NCI-H526 (cell line): ENCODE measurements around the gene PIR.
A peak's percentile ranks its signal among the peaks of the same experiment; 100 is the strongest.

Source experiments
- DNase-seq, 2 experiments: peaks; one replicate each; lab custom pipeline; 2025; lab: John Stamatoyannopoulos, UW

PIR gene

GRCh38 chrX:15483891-15484290 lies 9.2 kb downstream of the PIR start:
- DNase-seq = no peak

DNA sequence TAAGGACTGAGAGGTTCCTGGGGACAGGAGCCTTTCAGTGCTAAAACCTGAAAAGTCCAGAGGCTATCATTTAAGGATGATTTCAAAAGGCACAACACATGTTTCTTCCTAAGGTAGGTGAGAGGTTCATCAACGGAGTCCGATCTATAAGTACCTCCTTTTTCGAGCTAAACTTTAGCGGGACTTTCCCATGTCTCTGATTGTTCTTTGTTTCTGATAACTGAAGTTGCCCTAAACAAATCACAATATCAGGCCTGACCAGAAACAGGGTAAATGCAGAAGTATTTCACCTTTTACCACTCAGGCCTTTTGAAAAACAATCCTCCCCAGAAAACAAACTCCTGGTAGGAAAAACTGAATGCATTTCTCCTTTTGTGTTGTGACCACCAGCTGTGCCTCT lies 17.6 kb downstream of the PIR start:
- DNase-seq = no peak

DNA sequence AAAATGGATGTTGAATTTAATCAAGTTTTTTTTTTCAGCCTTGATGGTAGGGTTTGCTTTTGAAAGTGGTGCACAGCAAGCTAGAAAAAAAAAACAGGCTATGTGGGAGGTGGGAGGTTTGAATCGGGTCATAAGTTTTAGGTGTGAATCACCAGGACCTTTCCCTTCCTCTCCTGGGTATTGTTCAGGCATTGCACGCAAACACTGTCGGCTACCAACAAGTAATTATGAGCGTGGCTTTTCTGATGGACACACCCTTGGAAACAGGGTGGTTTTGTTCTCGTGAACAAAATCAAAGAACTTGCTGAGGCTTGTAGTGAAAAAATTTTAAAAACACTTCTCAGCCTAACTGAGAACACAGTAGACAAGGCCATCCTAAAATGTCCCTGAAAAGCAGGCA lies 18.1 kb downstream of the PIR start:
- no peak for DNase-seq

DNA sequence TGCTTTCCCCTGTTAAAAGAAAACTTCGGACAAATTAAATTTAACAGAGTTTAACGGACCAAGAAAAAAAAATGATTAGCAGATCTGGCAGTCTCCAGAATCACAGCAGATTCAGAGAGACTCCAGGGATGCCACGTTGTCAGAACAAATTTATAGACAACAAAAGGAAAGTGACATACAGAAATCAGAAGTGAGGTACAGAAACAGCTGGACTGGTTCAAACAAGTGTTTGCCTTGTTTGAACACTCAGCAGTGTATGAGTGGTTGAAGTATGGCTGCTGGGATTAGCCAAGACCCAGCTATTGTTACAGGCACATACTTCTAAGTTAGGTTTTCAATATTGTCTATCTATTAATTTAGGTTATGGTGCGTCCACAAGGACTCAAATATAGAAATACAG lies 19.1 kb downstream of the PIR start:
- no peak for DNase-seq

DNA sequence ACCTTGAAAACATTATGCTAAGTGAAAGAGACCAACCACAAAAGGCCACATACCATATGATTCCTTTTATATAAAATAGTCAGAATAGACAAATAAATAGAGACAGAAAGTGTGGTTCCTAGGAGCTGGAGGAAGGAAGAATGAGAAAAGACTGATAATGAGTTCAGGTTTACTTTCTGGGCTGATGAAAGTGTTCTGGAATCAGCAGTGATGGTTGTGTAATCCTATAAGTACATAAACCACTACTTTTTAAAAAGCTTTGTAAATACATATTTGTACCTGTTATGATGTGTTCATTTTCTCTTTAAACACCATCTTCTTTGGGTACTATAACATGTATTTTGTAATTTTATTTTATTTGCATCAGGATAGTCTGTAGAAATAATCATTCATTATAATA lies 20.6 kb downstream of the PIR start:
- no peak for DNase-seq

DNA sequence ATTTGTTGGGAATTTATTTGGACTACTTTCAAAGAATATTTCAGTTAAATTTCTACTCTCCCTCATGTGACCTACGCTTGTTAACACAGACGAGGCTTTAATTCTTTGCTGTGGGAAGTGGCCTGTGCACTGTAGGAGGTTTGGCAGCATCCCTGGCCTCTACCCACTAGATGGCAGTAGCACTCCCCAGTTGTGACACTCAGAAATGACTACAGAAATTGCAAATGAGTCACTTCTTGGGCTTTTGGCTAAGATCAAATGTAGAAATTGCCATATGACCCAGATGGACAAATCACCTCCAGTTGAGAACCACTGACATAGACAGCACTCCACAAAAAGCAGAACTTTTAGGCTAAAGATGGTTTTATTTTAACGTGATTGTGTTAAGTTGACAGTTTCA lies 22.1 kb downstream of the PIR start:
- DNase-seq = peak; percentile 15 to 78

- DNase-seq = no peak
Measured at GRCh38 chrX:15469613-15470012, 23.5 kb downstream of the PIR start.

- peak in 1 of 2 experiments; percentile 64 for DNase-seq
Measured at GRCh38 chrX:15468036-15468435, 25.1 kb downstream of the PIR start.

DNA sequence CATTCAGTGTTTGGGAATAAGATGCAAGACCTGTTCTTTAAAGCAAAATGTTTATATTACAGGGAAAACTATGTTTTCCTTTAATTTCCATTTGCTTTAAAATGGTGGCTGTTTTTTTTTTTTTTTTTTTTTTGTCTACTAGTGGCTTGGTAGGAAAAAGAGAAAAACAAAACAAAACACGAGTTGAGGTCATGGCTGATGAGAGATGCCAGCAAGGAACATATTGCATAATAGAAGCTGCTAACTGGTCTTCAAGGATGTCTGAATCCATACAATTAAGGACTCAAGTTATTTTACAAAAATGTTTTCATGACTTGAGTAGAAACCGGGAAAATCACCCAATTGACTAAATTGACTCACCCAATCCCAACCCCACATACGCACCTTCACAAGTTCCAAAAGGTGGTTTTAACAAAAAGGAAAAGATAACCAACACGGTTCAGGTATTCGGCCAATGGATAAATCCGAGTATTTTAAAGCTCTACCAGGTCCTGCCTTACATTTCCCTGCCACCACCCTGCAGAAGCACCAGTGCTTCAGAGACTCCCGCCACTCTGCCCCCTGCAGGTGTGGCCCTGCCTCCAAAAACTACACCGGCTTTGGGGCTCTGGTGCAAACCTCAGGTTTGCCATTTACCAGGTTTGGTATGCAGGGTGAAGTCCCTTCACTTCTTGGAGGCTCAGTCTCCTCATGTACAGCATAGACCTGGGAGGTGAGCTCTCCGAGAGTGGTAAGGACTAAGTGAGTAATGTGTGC lies 27.1 kb downstream of the PIR start:
- DNase-seq = peak; percentile 7 to 13

DNA sequence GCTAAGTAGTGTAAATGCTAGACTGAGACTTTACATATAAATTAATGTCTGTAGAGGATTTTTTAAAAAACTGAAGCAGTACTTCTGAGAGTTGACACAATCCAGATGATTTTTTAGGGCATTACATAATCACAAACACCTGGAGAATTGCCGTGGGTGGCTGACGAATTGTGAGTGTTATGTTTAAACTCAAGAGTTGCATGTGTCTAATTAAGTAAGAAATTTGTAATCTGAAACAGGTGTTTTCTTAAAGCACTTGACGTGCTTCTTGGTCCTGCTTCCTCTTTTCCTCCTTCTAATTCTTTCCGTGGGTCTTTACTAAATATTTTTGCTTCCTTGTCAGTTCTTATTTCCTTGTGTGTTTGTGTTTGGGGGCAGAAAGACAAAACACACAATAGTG lies 27.8 kb downstream of the PIR start:
- no peak for DNase-seq

- DNase-seq = no peak
Measured at GRCh38 chrX:15464704-15465103, 28.4 kb downstream of the PIR start.

DNA sequence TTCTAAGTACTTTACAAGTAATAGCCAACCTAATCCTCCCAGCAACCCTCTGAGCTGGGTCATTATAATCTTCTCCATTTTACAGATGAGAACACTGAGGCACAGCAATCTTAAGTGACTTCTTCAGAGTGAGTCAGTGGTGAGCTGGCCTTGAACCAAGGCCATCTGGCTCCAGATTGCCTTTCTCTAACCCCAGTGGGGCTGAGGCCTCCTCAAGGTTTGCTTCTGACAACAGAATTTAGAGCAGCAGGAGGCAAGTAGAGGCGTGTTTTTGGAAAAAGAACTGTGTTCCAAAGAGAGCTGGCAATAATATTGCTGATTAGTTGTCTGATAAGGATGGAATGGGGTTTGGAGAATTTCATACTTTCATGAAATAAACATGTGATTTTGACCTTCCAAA lies 41.2 kb downstream of the PIR start:
- DNase-seq = no peak

DNA sequence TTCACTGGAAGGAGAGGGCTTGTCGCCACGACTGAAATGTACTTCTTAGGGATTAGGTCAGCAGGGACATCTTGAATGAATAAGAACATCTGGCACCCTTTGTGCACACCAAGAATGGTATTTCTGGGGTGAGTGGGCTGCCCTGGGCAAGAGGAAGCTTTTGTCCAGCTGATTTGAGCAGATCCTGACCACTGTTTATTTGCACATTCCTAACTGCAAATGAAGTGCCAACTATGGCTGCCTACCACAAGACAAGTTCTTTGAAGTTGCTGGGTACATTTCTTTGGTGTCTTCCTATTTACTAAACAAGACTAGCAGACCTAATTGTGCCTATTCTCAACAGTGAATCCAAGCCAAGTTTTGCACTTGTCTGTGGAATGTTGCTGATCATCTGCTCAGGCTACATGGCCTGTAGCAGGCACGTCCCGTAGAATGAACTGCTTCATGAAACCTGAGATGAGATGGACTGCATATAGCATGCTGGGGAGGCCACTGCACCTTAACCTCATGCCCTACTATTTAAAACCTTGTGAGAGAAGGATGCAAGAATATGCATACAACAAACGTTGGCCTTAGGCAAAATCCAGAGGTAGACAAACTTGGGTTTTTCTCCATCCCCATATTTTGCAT lies 45.0 kb downstream of the PIR start:
- no peak for DNase-seq

DNA sequence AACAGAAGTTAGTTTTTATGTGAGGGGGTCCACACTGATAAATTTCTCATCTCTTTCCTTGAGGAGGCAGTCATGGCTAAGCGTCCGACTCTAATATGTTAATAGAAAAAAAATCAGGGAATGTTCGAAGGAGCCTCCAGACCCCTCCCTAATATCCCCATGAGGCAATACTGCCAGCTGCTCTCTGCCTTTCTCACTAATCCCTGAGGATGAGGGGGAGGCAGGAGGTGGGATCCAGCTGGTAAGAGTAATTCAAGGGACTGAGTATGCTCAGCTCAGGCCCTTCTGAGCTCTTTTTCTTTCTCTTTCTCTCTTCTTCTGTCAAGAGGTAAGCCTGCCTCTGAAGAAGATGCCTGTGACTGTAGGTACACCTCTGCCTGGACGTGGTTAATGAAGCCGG lies 51.7 kb downstream of the PIR start:
- no peak for DNase-seq

GRCh38 chrX:15438332-15438731 lies 54.8 kb downstream of the PIR start:
- DNase-seq = no peak

- no peak for DNase-seq
Measured at GRCh38 chrX:15437724-15438123, 55.4 kb downstream of the PIR start.

GRCh38 chrX:15435836-15436619 lies 57.1 kb downstream of the PIR start:
- no peak for DNase-seq

DNA sequence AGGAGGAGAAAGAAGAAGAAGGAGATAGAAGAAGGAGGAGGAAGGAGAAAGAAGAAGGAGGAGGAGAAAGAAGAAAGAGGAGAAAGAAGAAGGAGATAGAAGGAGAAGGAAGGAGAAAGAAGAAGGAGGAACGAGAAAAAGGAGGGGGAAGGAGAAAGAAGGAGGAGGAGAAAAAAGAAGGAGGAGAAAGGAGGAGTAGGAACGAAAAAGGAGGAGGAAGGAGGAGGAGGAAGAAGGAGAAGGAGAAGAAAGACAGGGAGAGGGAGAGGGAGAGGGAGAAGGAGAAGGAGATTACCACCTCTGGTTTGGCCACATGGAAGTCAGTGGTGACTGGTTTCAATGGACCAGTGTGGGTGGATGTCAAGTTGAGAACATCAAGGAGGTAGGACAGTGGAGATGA lies 58.9 kb downstream of the PIR start:
- no peak for DNase-seq

GRCh38 chrX:15430584-15430983 lies 62.5 kb downstream of the PIR start:
- no peak for DNase-seq

GRCh38 chrX:15430076-15430475 lies 63.1 kb downstream of the PIR start:
- no peak for DNase-seq

DNA sequence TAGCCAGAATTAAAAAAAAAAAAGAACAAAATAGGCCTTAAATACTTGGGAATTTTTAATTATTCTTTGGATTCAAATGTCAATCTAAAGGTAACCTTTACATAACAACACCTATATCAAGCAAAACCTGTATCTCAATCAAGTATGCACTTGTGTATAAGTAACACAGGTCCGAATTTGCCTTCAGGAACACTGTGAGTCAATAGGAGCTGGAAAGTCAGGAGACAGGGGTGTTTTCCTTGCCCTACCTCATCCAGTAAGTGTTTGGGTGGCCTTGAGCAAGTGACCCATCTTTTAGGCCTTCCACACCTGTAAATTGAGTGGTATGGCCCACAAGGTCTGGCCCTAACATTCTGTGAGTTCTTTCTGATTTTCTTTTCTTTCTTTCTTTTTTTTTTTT lies 68.1 kb downstream of the PIR start:
- no peak for DNase-seq

GRCh38 chrX:15418707-15419181 lies 74.4 kb downstream of the PIR start:
- DNase-seq = no peak
